ENCODE measurements around the gene UFSP2.

The UFSP2 gene

GRCh38 chr4:185412412-185412811, 13.4 kb downstream of the UFSP2 start:
- no peak overlapping the region for H3K4me3 ChIP-seq (ENCODE audit: control insufficient read depth, low read depth, low read length)
- DNase-seq (ENCODE audit: low read depth) = no peak
- no peak for TF ChIP-seq CTCF (conservative IDR thresholded peaks at IDR 0.05; ENCODE audit: control insufficient read depth, insufficient read depth, low read depth, low read length)

DNA sequence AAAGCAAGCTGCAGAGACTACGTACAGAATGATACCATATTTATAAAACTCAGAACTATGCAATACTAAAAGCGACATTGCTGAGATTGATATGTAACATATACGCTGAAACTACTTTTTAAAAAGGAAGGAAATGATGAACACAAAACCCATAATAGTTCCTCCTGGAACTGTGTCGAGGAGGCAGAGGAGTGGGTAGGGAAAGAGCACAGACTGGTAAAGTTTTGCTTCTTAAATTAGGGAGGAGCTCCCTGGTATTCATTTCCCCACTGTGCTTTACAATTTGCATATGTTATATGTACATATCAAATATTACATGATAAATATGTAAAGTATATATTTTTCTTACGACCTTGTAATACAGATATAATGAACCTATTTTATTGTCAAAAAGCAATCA, 13.9 kb downstream of the UFSP2 start:
- no peak for DNase-seq (ENCODE audit: low read depth)

DNA sequence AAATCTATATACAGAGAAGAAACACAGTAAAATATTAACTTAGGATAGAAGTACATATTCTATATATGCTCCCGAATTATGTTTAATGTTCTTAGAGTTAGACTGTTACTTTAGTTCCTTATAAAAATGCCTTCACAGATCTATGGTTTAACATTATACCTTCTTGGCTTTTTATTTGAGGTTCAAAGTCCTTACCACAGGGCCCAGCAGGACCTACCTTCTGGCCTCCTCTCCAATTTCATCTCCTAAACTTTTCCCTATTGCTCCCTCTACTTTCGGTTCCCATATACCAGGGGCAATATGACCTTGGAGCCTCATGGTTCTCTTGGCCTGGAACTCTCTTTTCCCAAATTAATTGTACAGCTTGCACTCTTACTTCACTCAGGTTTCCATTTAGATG, 17.3 kb downstream of the UFSP2 start:
- H3K4me3 ChIP-seq (ENCODE audit: control insufficient read depth, low read depth, low read length) = no peak overlapping the region
- no peak for DNase-seq (ENCODE audit: low read depth)
- no peak for TF ChIP-seq CTCF (conservative IDR thresholded peaks at IDR 0.05; ENCODE audit: control insufficient read depth, insufficient read depth, low read depth, low read length)

More for the DNA sequence above, 13.9 kb downstream of the UFSP2 start:
- no peak overlapping the region for H3K4me3 ChIP-seq (ENCODE audit: control insufficient read depth, low read depth, low read length)
- no peak for TF ChIP-seq CTCF (conservative IDR thresholded peaks at IDR 0.05; ENCODE audit: control insufficient read depth, insufficient read depth, low read depth, low read length)

DNA sequence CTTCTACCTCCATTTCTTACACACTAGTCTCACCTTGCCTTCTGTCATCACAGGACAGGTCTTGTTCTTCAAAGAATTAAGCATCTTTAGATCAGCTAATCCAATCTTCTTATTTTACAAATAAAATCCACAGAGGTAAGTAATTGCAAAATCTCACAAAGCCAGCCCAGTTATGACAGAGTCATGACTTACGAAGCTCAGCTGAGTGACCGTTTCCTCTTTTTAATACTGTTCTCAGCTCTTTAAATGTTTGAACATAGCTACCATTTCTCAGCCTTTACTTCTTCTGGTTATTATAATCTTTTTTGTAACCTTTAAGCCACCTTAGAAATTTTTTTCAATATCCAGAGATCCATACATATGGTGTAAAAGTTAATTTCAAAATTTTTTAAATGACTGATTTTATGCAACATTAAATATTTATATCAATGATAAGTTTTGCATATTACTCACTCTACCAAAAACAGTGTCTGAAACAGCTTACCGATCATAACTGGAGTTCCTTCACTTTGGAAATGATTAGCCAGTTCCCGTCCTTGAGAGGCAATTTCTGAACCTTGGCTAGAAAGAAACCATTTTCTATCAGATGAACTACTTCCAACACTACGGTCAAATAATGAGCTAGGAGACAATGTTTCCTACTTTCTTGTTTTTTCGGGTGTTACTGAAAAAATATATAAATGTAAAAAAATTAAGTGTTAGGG, 20.3 kb downstream of the UFSP2 start:
- no peak for TF ChIP-seq CTCF (conservative IDR thresholded peaks at IDR 0.05; ENCODE audit: control insufficient read depth, insufficient read depth, low read depth, low read length)
- DNase-seq (ENCODE audit: low read depth) = no peak
- H3K4me3 ChIP-seq (ENCODE audit: control insufficient read depth, low read depth, low read length) = no peak overlapping the region

- TF ChIP-seq CTCF (conservative IDR thresholded peaks at IDR 0.05; ENCODE audit: control insufficient read depth, insufficient read depth, low read depth, low read length) = no peak
- no peak for DNase-seq (ENCODE audit: low read depth)
- H3K4me3 ChIP-seq (ENCODE audit: control insufficient read depth, low read depth, low read length) = no peak overlapping the region
Observed at GRCh38 chr4:185404031-185404430, 21.7 kb downstream of the UFSP2 start.

- no peak for TF ChIP-seq CTCF (conservative IDR thresholded peaks at IDR 0.05; ENCODE audit: control insufficient read depth, insufficient read depth, low read depth, low read length)
- no peak for DNase-seq (ENCODE audit: low read depth)
- no peak overlapping the region for H3K4me3 ChIP-seq (ENCODE audit: control insufficient read depth, low read depth, low read length)
Observed at GRCh38 chr4:185399466-185399865, 26.3 kb downstream of the UFSP2 start.

- no peak overlapping the region for H3K4me3 ChIP-seq (ENCODE audit: control insufficient read depth, low read depth, low read length)
- no peak for TF ChIP-seq CTCF (conservative IDR thresholded peaks at IDR 0.05; ENCODE audit: control insufficient read depth, insufficient read depth, low read depth, low read length)
- DNase-seq (ENCODE audit: low read depth) = no peak
Observed at GRCh38 chr4:185398618-185399017, 27.1 kb downstream of the UFSP2 start.
